HL-60 (cell line): ENCODE data around the gene IQCH.

ENCODE experiments used
- GABPA ChIP-seq: IDR thresholded peaks from 2 replicates; pipeline ENCODE4 v1.6.1; 2012; ENCODE audit warnings: low read depth
- POLR2AphosphoS5 ChIP-seq: IDR thresholded peaks from 2 replicates; pipeline ENCODE4 v1.6.1; 2012; ENCODE audit warnings: low read depth
- REST ChIP-seq: IDR thresholded peaks from 2 replicates; pipeline ENCODE4 v1.6.1; 2012; ENCODE audit warnings: low read depth; ENCODE audit not compliant: insufficient replicate concordance
- SPI1 ChIP-seq: IDR thresholded peaks from 2 replicates; pipeline ENCODE4 v1.6.1; 2012; ENCODE audit warnings: low read depth, mild to moderate bottlenecking, borderline replicate concordance
- TF ChIP-seq, protein P1 (sequence below): IDR thresholded peaks from one replicate; pipeline ENCODE4 v1.5.1; 2011; ENCODE audit warnings: low read length, control low read depth, inconsistent platforms; ENCODE audit not compliant: insufficient read depth

DNA sequence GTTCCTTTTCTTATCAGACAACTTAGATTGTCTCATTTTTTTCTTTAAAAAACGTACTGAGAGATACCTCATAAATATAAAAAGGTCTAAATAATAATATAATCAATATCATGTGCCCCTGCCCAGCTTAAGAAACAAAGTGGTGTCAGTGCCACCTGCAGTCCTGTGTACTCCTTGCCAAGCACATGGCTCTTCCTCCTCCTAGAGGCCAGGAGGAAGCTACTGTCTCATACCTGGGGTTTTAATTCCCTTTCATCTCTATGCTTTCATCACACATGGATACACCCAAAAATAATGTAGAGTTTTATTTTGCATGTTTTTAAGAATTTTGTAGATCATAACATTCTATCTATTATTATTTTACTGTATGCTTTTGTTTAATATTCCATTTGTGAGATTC, 167.7 kb downstream of the IQCH start:
- TF ChIP-seq, protein P1, sequence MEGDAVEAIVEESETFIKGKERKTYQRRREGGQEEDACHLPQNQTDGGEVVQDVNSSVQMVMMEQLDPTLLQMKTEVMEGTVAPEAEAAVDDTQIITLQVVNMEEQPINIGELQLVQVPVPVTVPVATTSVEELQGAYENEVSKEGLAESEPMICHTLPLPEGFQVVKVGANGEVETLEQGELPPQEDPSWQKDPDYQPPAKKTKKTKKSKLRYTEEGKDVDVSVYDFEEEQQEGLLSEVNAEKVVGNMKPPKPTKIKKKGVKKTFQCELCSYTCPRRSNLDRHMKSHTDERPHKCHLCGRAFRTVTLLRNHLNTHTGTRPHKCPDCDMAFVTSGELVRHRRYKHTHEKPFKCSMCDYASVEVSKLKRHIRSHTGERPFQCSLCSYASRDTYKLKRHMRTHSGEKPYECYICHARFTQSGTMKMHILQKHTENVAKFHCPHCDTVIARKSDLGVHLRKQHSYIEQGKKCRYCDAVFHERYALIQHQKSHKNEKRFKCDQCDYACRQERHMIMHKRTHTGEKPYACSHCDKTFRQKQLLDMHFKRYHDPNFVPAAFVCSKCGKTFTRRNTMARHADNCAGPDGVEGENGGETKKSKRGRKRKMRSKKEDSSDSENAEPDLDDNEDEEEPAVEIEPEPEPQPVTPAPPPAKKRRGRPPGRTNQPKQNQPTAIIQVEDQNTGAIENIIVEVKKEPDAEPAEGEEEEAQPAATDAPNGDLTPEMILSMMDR: no peak
- no peak for TF ChIP-seq GABPA
- no peak for TF ChIP-seq POLR2AphosphoS5
- no peak for TF ChIP-seq SPI1
- TF ChIP-seq REST: no peak
